GM23248 (cell line): Measurements from ENCODE around the gene COPZ2.

ENCODE experiments used
- EZH2 ChIP-seq: fragments of 200-600 bp; sonication (generic); IDR thresholded peaks from 2 replicates; pipeline ENCODE4 v1.6.1; 2018; ENCODE audit warnings: antibody characterized with exemption, mild to moderate bottlenecking; ENCODE audit not compliant: insufficient read depth, poor library complexity, severe bottlenecking
- EZH2phosphoT487 ChIP-seq: fragments of 200-600 bp; sonication (generic); IDR thresholded peaks from 2 replicates; pipeline ENCODE4 v1.6.1; 2018; ENCODE audit warnings: antibody characterized with exemption, moderate library complexity, mild to moderate bottlenecking, low read depth; ENCODE audit not compliant: insufficient read depth

DNA sequence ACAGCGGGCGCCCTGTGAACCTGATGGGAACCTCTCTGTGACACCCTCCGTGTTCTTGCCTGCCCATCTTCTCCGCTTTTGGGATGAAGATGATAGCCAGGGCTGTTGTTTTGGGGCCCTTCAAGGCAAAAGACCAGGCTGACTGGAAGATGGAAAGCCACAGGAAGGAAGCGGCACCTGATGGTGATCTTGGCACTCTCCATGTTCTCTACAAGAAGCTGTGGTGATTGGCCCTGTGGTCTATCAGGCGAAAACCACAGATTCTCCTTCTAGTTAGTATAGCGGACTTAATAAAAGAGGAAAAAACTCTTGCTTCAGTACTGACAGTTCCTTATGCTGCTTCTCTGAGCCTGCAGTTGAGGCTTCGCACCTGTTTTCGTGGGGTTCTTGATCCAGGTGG lies 56.1 kb downstream of the COPZ2 start:
- TF ChIP-seq EZH2, result no peak
- TF ChIP-seq EZH2phosphoT487, result no peak
